ENCODE results near the gene GPR39. TPM values are rescaled to one million over a fixed set of nuclear protein-coding genes. Genes with fewer than 3 reads are reported as not detected.

GPR39 gene
- total and polyA plus RNA-seq, 2 donors (not counting 3 experiments of a cell fraction or from before 2014, with no cell fraction given), result 0.03 to 0.20 TPM

DNA sequence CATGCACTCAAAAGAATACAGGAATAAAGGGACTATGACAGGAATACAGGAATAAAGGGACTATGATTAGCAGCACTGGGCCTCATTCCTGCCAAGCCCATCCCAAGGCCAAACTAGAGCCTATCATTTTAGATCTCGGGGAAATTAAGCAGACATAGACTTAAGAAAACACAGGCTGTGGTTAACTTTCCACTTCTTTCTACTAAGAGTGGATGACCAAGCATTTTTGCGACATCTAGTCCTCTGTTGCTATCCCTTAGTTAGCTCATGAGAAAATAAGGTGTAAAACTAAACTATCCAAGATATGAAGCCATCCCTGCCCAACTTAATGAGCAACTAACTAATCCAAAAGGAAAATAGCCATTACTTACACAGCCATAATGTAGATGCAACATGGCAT lies 247.5 kb downstream of the GPR39 start:
- Histone ChIP-seq H4K20me1 (replicated peaks; ENCODE audit: control insufficient read depth, extremely low read depth, insufficient read depth, low read length) (no peaks in the 10 kb centered on the region), H3K9me3 (replicated peaks; ENCODE audit: control insufficient read depth, insufficient read depth, low read length) (no peaks in the 10 kb centered on the region), H3K27ac (ENCODE audit: insufficient read depth, low read depth, low read length) (no peak overlapping the region), H3K79me2 (ENCODE audit: control insufficient read depth, insufficient read depth, low read length) (peaks cover 2% of the 10 kb centered on the region), H3K4me3 (replicated peaks in 1 of 3; ENCODE audit: insufficient read depth in 1 of 3, low read depth in 1 of 3, low read length in 3 of 3) (no peak overlapping the region), H3K9ac (replicated peaks; ENCODE audit: extremely low read depth, insufficient read depth, low read length) (no peak overlapping the region), H3K4me2 (ENCODE audit: insufficient read depth, low read length) (no peak overlapping the region), H3K9me1 (replicated peaks; ENCODE audit: control insufficient read depth, extremely low read depth, insufficient read depth, low read length) (no peaks in the 10 kb centered on the region), H3K4me1 (ENCODE audit: control insufficient read depth, extremely low read depth, insufficient read depth, low read length) (peaks cover 17% of the 10 kb centered on the region), H3K27me3 (ENCODE audit: control insufficient read depth in 2 of 2, insufficient read depth in 2 of 2, low read length in 2 of 2) (no peaks in the 10 kb centered on the region), H3K36me3 (ENCODE audit: control insufficient read depth in 2 of 2, extremely low read depth in 1 of 2, insufficient read depth in 2 of 2, low read length in 2 of 2) (peaks cover 0 to 9% of the 10 kb centered on the region in 2 experiments), H2AFZ (ENCODE audit: low read depth, low read length) (no peak overlapping the region)
- dilution Hi-C loops (cut with MboI; ENCODE audit: extremely low pct_ligation_motif_present, low sequenced_read_pairs), result no loop called here
- intact Hi-C loops (cut with micrococcal nuclease), result no loop called here
- POLR2A ChIA-PET, result no interaction called here
- CTCF ChIA-PET, result interaction anchor here (1.4 kb wide), 1 partner anchor 12 kb away, joined by 5 read pairs; no protein-coding TSS in a partner anchor
- TF ChIP-seq EZH2 (IDR thresholded peaks at IDR 0.05; ENCODE audit: borderline replicate concordance, low read depth, low read length, severe bottlenecking), result no peak
- no peak for TF ChIP-seq FOS (IDR thresholded peaks at IDR 0.05; ENCODE audit: borderline replicate concordance, insufficient read depth, low read length)
- TF ChIP-seq JUN (IDR thresholded peaks at IDR 0.05; ENCODE audit: borderline replicate concordance, insufficient read depth, insufficient read length, low read depth), result no peak
- TF ChIP-seq, protein P1, sequence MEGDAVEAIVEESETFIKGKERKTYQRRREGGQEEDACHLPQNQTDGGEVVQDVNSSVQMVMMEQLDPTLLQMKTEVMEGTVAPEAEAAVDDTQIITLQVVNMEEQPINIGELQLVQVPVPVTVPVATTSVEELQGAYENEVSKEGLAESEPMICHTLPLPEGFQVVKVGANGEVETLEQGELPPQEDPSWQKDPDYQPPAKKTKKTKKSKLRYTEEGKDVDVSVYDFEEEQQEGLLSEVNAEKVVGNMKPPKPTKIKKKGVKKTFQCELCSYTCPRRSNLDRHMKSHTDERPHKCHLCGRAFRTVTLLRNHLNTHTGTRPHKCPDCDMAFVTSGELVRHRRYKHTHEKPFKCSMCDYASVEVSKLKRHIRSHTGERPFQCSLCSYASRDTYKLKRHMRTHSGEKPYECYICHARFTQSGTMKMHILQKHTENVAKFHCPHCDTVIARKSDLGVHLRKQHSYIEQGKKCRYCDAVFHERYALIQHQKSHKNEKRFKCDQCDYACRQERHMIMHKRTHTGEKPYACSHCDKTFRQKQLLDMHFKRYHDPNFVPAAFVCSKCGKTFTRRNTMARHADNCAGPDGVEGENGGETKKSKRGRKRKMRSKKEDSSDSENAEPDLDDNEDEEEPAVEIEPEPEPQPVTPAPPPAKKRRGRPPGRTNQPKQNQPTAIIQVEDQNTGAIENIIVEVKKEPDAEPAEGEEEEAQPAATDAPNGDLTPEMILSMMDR (IDR thresholded peaks at IDR 0.05; ENCODE audit: extremely low read depth in 1 of 2, insufficient read depth in 1 of 2, low read depth in 1 of 2, low read length in 2 of 2), result no peak
- TF ChIP-seq POLR2AphosphoS5 (IDR thresholded peaks at IDR 0.05; ENCODE audit: insufficient read depth, low read depth, low read length), result no peak
- TF ChIP-seq, protein P2, sequence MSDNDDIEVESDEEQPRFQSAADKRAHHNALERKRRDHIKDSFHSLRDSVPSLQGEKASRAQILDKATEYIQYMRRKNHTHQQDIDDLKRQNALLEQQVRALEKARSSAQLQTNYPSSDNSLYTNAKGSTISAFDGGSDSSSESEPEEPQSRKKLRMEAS (IDR thresholded peaks at IDR 0.05; ENCODE audit: insufficient read depth, insufficient read length), result no peak
- TF ChIP-seq MYC (IDR thresholded peaks at IDR 0.05; ENCODE audit: low read depth, low read length), result no peak
- TF ChIP-seq GATA2 (IDR thresholded peaks at IDR 0.05; ENCODE audit: insufficient read depth, insufficient read length, low read depth, low read length), result no peak
- no peak for TF ChIP-seq POLR2A (IDR thresholded peaks at IDR 0.05; ENCODE audit: low read depth, low read length)
- BruUV-seq (replicated peaks), result no TSS peak
- DNase-seq (ENCODE audit: low read depth, low spot score), result no peak
- no peak for FAIRE-seq
